Measurements from ENCODE around the gene HMOX2.

HMOX2 gene

GRCh38 chr16:4496305-4496704, 20.1 kb downstream of the HMOX2 start:
- H3K4me3 ChIP-seq (ENCODE audit: low read depth, low read length) = no peak overlapping the region
- TF ChIP-seq MAX (IDR thresholded peaks at IDR 0.05; ENCODE audit: low read depth, low read length) (no peak), POLR2A (IDR thresholded peaks at IDR 0.05; ENCODE audit: extremely low read depth, insufficient read length) (no peak), MYC (IDR thresholded peaks at IDR 0.05; ENCODE audit: low read depth, low read length) (no peak), CTCF (IDR thresholded peaks at IDR 0.05; ENCODE audit: low read depth, low read length) (no peak)
- no peak for DNase-seq (ENCODE audit: low read depth)

- H3K4me3 ChIP-seq (ENCODE audit: low read depth, low read length) = no peak overlapping the region
- DNase-seq (ENCODE audit: low read depth) = no peak
- TF ChIP-seq CTCF (IDR thresholded peaks at IDR 0.05; ENCODE audit: low read depth, low read length) (no peak), MAX (IDR thresholded peaks at IDR 0.05; ENCODE audit: low read depth, low read length) (no peak), POLR2A (IDR thresholded peaks at IDR 0.05; ENCODE audit: extremely low read depth, insufficient read length) (no peak)
These were observed 22.5 kb downstream of the HMOX2 start for GRCh38 chr16:4498546-4499195.

- DNase-seq (ENCODE audit: low read depth) = no peak
- no peak overlapping the region for H3K4me3 ChIP-seq (ENCODE audit: low read depth, low read length)
- TF ChIP-seq MYC (IDR thresholded peaks at IDR 0.05; ENCODE audit: low read depth, low read length) (no peak), MAX (IDR thresholded peaks at IDR 0.05; ENCODE audit: low read depth, low read length) (no peak), POLR2A (IDR thresholded peaks at IDR 0.05; ENCODE audit: extremely low read depth, insufficient read length) (no peak), CTCF (IDR thresholded peaks at IDR 0.05; ENCODE audit: low read depth, low read length) (no peak)
These were observed 23.0 kb downstream of the HMOX2 start for GRCh38 chr16:4499196-4499555.

GRCh38 chr16:4500272-4500671, 24.1 kb downstream of the HMOX2 start:
- DNase-seq (ENCODE audit: low read depth) = no peak
- no peak overlapping the region for H3K4me3 ChIP-seq (ENCODE audit: low read depth, low read length)
- TF ChIP-seq MAX (IDR thresholded peaks at IDR 0.05; ENCODE audit: low read depth, low read length) (no peak), MYC (IDR thresholded peaks at IDR 0.05; ENCODE audit: low read depth, low read length) (no peak), CTCF (IDR thresholded peaks at IDR 0.05; ENCODE audit: low read depth, low read length) (no peak), POLR2A (IDR thresholded peaks at IDR 0.05; ENCODE audit: extremely low read depth, insufficient read length) (no peak)

GRCh38 chr16:4501071-4501478, 24.9 kb downstream of the HMOX2 start:
- no peak overlapping the region for H3K4me3 ChIP-seq (ENCODE audit: low read depth, low read length)
- no peak for TF ChIP-seq MYC (IDR thresholded peaks at IDR 0.05; ENCODE audit: low read depth, low read length)
- no peak for TF ChIP-seq POLR2A (IDR thresholded peaks at IDR 0.05; ENCODE audit: extremely low read depth, insufficient read length)
- TF ChIP-seq MAX (IDR thresholded peaks at IDR 0.05; ENCODE audit: low read depth, low read length) = no peak
- TF ChIP-seq CTCF (IDR thresholded peaks at IDR 0.05; ENCODE audit: low read depth, low read length) = no peak
- DNase-seq (ENCODE audit: low read depth) = no peak

All from NB4 (cell line).